DMS 273 (cell line): ENCODE measurements around the gene RHOT2.

ENCODE experiments used
- DNase-seq: peaks from one replicate; lab custom pipeline; 2025; ENCODE audit not compliant: unreplicated experiment; lab: John Stamatoyannopoulos, UW

The RHOT2 gene

GRCh38 chr16:647173-647902 is 20.6 kb upstream of the RHOT2 start:
- no peak for DNase-seq

DNA sequence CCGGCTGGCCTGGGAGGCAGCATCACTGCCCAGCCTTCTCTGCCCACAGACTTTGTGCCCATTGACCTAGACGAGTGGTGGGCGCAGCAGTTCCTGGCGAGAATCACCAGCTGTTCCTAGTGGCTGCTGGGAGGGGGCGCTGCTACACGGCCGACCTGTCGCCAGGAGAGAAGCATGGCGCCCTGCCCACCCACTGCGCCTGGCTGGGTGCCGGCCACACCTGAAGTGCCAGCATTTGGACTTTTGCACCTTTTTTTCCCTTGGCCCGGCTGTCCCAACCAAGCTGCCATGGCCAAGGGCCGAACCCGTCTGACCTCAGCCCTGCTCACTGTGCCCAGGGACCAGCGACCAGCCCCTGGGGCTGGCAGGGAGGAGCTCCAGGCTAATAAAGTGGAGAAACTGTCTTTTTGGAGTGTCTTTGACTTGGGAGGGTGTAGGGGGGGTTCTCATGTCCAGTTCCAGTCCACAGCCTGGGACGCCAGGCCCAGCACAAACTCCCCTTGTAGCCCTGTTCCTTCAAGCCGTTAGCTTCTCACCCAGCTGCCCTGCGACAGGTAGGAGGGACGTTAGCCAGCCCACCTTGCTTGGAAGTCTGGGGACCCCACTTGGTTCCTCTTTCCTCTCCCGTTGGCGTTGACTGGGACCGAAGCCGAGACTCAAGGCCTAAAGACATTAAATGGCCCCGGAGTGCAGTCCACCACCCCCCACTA is 19.7 kb upstream of the RHOT2 start:
- peak; percentile 77 for DNase-seq

DNA sequence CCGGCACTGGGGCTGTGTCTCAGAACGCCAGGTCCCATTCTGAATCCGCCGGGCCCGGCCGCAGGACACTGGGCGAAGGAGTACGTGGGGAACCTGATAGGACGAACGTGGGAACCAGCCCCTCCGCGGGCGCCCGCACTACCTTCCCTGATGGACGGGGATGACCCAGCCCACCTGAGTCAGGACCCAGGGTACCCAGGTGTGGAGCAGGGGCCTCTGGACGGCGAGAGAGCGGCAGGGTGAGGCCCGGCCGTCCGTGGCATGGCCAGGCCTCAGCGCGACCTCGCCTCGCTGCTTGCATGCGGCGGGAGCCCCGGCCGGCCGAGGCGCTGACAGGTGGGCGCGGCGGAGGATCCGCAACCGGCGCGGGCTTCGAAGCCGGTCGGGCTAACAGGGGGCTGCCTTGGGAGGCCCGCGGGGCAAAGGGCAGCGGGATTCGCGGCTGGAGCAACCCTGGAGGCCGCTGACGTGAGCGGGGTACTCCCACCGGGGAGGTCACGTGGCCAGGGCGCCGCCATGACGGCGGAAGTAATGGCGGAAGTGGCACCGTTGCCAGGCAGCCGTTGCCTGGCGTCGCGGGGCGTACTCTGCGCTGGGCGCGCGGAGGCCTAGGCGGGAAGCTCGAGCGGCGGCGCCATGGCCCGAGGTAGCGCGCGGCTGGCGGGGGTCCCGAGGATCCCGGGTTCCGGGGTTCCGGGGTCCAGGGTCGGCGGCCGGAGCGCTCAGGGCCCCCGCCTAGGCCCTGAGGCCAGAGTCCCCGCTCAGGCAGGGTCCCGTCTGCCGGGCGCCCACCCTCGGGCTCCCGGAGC is 18.9 kb upstream of the RHOT2 start, which contains the start of gene WDR90:
Gene WDR90, plus strand, starts transcription at position 585 of the 809 bp plus-strand sequence. Its CDS starts 52 bp downstream, at position 637.
- peak; percentile 98 for DNase-seq

DNA sequence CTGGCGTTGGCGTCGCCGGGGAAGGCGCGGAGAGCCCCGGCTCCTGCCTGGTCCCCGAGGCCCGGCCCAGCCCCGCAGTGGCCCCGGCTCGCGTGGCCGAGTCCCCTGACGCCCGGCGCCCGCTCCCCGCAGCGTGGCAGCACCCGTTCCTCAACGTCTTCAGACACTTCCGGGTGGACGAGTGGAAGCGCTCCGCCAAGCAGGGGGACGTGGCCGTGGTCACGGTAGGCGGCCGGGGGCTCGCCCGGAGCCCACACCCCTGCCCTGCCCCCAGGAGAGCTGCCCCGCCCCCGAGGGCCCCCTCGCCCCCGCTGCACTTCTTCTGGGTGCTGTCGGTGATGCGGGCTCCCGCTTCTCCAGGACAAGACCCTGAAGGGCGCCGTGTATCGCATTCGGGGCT is 18.3 kb upstream of the RHOT2 start:
- DNase-seq = no peak

DNA sequence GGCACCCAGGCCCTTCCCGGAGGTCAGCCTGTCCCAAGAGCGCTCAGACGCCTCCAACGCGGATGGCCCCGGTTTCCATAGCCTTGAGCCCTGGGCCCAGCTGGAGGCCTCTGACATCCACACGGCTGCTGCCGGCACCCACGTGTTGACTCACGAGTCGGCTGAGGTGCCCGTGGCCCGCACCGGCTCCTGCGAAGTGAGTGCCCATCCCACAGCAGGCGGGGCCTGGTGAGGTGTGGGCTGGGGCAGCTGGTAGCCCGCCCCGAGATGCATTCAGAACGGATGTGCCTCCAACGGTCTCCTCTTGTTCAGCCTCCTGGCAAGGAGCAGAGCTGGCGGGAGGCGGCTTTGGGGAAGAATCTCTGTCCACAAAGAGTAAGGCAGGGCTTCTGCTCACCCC is 16.1 kb upstream of the RHOT2 start:
- DNase-seq = peak; percentile 51

DNA sequence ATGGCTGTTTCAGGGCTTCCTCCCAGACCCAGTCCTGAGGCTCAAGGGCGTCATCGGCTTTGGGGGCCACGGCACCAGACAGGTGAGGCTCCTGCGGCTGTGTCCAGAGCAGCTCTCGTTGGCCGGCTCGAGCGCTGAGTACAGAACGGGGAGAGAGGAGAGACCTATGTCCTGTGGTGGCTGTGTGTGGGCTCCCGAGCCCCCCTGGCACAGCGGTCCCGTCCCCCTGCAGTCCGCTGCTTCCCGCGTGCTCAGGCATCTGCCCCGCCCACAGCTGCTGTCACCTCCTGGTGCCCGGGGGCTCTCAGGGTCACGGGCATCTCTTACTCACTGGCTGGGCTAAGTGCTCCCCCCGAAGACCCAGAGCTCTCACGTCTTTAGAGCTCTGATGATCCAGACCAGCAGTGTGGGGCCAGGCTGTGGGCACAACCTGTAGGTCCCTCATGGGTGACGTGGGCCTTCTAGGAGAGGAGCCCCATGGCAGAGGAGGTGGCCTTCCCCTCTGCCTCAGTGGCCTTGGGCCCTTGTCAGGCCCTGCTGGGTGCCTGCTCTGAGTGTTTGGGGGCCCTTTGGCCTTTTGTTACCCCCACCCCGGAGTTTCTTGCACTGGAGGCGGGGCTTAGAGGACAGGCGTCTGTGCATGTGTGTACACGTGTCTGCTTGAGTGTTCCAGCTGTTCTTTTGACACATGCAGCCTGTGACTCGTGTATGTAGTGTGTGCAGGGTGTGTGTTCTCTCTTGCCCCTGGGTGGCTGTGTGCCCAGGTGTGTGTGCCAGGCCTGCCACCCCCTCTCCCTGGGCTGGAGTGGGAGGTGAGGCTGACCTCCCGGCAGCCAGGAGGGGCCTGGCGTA is 15.3 kb upstream of the RHOT2 start:
- no peak for DNase-seq

DNA sequence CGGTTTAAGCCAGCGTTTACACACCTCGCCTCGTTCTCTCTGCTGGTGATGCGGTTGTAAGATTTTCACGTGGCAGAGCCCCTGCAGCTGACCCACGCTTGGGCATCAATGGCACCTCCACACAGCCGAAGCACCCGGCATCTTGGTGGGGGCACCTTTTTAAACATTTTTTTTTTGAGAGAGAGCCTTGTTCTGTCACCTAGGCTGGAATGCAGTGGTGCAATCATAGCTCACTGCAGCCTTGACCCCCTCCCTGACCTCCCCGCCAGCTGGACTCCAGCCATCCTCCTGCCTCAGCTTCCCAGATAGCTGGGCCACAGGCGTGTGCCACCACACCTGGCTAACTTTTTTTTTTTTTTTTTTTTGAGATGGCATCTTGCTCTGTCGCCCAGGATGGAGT is 13.9 kb upstream of the RHOT2 start:
- DNase-seq = no peak

DNA sequence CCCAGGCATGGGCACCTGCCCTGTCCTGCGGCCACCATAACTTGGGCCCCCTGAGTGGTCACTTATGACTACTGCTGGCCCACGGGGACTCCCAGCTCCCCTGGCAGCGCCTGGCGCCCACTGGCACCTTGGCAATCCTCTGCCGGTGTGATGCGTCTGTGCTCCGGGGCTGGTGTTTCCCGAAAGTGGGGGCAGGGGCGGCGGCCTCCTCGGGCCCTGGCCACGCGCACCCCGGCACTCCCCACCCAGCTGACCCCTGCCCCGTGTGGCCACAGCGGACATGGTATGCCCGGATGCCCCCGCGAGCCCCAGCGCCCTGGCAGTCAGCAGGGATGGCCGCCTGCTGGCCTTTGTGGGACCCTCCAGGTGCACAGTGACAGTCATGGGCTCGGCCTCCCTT is 10.4 kb upstream of the RHOT2 start:
- DNase-seq = no peak

DNA sequence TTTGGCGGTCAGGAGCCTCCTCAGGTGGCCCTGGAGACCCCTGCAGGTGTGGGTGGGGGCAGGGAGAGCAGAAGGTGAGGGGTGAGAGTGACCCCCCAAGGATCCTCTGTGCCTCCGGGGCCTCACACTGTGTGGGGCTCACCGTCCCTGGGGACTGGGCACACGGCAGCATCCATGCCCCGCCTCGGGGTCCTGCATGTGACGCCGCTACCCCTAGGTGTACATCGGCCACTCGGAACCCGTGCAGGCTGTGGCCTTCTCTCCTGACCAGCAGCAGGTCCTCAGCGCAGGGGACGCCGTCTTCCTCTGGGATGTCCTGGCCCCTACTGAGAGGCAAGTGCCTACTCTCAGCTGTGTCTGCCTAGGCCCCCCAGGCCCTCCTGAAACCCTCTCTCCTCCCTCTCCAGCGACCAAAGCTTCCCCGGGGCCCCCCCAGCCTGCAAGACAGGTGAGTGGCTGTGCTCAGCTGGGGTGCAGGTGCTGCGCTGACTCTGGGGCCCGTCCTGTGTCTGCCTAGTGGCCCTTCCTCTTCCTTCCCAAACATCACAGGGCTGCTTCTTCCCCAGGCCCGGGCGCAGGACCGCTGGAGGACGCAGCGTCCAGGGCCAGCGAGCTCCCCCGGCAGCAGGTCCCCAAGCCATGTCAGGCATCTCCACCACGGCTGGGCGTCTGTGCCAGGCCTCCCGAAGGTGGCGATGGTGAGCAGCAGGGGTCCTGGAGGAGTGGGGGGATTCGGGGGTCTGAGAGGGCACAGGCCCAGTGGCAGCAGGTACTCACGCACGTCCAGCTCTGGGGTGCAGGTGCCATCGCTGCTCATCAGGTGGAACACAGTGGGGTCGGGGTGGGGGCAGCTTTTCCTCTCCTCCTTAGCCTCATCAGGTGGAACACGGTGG is 9.0 kb upstream of the RHOT2 start:
- DNase-seq = no peak

GRCh38 chr16:659618-660017 is 8.3 kb upstream of the RHOT2 start:
- DNase-seq = no peak

DNA sequence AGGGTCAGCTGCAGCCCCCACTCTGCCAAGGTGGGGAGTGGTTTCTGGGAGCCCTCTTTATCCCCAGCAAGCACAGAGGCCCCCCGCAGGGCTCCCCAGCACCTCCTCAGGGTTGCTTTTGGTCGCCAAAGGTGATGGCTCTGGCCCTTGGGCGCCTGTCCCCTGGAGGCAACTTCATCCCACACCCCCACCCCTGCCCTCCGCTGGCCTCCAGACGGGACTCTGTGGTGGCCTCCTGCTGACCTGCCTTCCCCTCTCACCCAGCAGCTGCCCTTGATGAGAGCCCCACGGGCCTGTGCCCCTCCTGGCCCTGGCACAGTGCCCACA is 7.8 kb upstream of the RHOT2 start:
- no peak for DNase-seq

DNA sequence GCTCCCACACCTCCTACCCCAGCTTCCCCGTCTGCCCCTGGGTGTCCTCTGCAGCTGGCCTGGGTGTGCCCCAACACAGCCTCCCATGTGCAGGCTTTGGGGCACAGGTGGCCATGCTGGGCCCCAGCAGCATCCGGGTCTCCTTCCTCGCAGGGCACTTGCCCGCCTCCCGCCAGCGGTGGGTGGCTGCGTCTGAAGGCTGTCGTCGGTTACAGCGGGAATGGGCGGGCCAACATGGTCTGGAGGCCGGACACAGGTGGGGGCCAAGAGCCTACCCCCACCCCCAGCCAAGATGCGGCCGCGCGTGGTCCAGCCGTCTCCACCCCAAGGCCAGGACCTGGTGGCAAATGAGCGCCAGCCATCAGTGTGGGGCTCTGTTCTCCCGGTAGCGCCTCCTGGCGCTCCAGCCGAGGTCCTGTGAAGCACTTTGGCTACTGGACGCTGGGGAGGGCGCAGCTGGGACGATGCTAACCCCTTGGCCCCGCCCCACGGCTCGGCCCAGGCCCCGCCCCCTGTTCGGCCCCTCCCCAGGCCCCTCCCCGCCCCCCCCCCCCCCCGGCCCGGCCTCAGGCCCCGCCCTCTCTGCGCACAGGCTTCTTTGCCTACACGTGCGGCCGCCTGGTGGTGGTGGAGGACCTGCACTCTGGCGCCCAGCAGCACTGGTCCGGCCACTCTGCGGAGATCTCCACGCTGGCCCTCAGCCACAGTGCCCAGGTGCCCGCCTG is 7.3 kb upstream of the RHOT2 start:
- DNase-seq = peak; percentile 43

GRCh38 chr16:661184-661821 is 6.6 kb upstream of the RHOT2 start:
- no peak for DNase-seq

DNA sequence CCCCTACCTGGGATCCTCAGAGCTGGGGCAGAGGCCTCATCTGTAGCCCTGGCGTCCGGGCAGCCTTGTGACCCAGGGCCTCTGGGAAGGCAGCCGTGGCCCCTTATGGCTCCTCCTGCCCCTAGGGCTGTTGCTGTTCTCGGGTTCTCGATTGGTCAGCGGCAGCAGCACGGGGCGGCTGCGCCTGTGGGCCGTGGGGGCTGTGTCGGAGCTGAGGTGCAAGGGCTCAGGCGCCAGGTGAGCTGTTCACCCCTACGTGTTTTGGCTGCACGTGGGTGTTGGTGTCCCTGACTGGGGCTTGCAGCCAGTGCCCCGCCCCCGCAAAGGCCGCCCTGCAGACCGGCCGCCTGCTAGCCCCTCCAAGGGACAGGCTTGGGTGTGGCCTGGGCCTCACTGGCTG is 5.8 kb upstream of the RHOT2 start:
- DNase-seq = no peak

DNA sequence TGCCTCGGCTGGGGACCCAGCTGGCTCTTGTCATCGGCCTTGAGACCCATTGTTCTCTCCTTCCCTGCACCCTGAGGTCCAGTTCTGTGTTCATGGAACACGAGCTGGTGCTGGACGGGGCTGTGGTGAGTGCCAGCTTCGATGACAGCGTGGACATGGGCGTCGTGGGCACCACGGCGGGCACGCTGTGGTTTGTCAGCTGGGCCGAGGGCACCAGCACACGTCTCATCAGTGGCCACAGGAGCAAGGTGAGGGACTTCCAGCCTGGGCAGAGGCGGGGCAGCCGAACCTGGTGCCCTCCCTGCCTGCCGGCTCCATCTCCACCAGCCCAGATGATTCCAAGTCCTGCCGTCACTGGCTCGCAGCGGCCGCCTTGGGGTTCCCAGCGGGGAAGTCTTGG is 5.3 kb upstream of the RHOT2 start:
- no peak for DNase-seq

- no peak for DNase-seq
These were observed 1.4 kb upstream of the RHOT2 start for GRCh38 chr16:666572-666971.

DNA sequence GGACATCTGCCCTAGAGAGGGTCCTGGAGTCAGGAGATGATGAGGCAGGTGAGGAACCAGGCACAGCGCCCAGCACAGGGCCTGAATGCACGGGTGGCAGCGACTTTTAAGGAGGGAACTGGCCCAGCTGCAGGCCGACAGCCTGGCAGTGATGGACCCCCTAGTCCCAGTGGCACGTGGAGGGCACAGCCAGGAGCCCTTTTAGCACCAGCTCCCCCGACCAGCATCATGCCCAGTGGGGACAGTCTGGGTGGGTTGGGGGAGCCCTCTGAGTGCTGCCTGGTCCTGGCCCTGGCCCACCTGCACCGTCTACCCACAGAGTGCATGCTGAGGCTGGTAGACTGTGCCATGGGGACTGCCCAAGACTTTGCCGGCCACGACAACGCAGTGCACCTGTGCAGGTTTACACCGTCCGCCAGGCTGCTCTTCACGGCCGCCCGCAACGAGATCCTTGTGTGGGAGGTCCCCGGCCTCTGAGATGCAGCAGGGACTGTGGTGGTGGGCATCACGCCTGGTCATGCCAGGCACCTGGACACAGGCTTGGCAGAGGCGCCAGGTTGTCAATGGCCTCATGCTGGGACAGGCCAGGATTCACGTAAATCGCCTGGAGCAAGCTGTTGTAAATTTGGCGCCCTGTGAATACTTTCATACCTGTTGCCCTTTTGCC is 686 bp upstream of the RHOT2 start:
- no peak for DNase-seq

DNA sequence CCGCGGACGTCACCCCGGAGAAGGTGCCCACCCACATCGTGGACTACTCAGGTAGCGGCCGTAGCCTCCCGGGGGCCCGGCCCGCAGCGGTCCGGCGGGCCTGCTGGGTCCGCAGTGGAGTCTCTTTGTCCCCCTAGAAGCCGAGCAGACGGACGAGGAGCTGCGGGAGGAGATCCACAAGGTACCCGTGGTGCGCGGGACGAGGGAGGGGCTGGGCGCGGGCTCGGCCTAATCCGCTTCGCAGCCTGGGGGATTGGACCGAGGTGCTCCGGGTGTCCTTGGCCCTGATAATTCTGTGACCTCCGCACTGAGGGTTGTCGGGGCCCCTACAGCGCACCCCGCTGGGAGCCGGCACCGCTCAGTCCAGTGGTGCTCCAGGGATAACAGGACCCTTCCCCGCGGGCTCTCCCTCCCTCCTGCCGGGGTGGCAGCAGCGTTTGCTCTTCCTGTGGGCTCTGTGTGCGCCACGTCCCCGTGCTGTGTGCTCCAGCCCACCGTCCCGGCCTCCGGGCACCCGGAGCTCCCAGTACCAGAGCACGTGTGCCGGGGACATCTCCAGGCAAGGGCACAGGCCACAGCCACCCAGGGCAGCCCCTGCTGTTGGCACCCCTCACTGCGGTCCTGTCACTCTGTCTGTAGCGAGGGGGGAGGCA is 713 bp downstream of the RHOT2 start:
- peak; percentile 67 for DNase-seq
